Measurements from ENCODE around the gene PORCN. TPM values are rescaled to one million over a fixed set of nuclear protein-coding genes. Genes with fewer than 3 reads are reported as not detected.

PORCN gene
- polyA plus RNA-seq, 1 donor (not counting 4 experiments of a cell fraction or from before 2014, with no cell fraction given) = 52.2 TPM

DNA sequence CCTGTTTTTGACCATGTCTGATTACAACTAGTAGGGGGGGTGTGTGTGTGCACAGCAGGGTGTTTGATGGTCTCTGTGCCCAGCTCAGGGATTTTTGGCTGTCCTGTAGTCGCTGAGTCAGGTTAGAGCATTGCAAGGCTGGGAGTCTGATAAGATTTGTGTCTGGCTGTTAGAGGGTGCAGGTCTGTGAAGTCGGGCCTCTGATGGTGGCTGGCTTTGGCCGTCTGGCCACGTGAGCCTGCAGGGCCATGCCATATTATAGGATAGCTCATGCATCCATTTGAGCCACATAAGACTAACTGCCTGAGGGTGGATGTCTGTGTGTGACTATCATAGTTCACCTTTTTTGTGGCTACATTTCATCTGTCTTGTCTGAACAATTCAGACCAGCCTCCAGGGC, 4.9 kb downstream of the PORCN start:
- H3K4me2 ChIP-seq (ENCODE audit: control insufficient read depth, extremely low read depth, insufficient read depth, low read depth, low read length) = no peak overlapping the region
- FAIRE-seq (no peak), DNase-seq (ENCODE audit: low read depth, low spot score) (no peak)
- no peaks in the 10 kb centered on the region for H3K27me3 ChIP-seq (ENCODE audit: control insufficient read depth, extremely low read depth, insufficient read depth, low read length)
- H3K9me3 ChIP-seq (ENCODE audit: control insufficient read depth, low read depth, low read length) = peaks cover 4% of the 10 kb centered on the region
- H3K27ac ChIP-seq (ENCODE audit: control insufficient read depth, insufficient read depth, low read length) = no peak overlapping the region
- H2AFZ ChIP-seq (ENCODE audit: control insufficient read depth, low read length) = no peak overlapping the region
- peaks cover 14% of the 10 kb centered on the region for H3K4me1 ChIP-seq (ENCODE audit: control insufficient read depth, extremely low read depth, insufficient read depth, low read length)
- no peaks in the 10 kb centered on the region for H3K9me1 ChIP-seq (ENCODE audit: control insufficient read depth, extremely low read depth, insufficient read depth, low read length)
- H3K36me3 ChIP-seq (ENCODE audit: control insufficient read depth in 2 of 2, extremely low read depth in 1 of 2, insufficient read depth in 2 of 2, low read length in 2 of 2) = peaks cover 3 to 4% of the 10 kb centered on the region in 2 experiments
- no peak overlapping the region for H3K9ac ChIP-seq (ENCODE audit: control insufficient read depth, extremely low read depth, insufficient read depth, low read length)
- H3K79me2 ChIP-seq (ENCODE audit: control insufficient read depth, insufficient read depth, low read length) = peaks cover 17% of the 10 kb centered on the region
- dilution Hi-C loops (cut with MboI; ENCODE audit: extremely low pct_ligation_motif_present, low sequenced_read_pairs) = no loop called here
- no peak for TF ChIP-seq EZH2 (IDR thresholded peaks at IDR 0.05; ENCODE audit: low read length)
- TF ChIP-seq, protein P1, sequence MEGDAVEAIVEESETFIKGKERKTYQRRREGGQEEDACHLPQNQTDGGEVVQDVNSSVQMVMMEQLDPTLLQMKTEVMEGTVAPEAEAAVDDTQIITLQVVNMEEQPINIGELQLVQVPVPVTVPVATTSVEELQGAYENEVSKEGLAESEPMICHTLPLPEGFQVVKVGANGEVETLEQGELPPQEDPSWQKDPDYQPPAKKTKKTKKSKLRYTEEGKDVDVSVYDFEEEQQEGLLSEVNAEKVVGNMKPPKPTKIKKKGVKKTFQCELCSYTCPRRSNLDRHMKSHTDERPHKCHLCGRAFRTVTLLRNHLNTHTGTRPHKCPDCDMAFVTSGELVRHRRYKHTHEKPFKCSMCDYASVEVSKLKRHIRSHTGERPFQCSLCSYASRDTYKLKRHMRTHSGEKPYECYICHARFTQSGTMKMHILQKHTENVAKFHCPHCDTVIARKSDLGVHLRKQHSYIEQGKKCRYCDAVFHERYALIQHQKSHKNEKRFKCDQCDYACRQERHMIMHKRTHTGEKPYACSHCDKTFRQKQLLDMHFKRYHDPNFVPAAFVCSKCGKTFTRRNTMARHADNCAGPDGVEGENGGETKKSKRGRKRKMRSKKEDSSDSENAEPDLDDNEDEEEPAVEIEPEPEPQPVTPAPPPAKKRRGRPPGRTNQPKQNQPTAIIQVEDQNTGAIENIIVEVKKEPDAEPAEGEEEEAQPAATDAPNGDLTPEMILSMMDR (optimal IDR thresholded peaks at IDR 0.05 in 1 of 3, IDR thresholded peaks at IDR 0.05 in 1 of 3, conservative IDR thresholded peaks at IDR 0.05 in 1 of 3; ENCODE audit: extremely low read depth in 1 of 3, insufficient read depth in 2 of 3, low read length in 3 of 3) = no peak
- H3K4me3 ChIP-seq (ENCODE audit: control insufficient read depth in 2 of 3, extremely low read depth in 1 of 3, insufficient read depth in 2 of 3, low read depth in 1 of 3, low read length in 3 of 3) = no peak overlapping the region
- H4K20me1 ChIP-seq (ENCODE audit: control insufficient read depth, extremely low read depth, insufficient read depth, low read length) = no peaks in the 10 kb centered on the region

DNA sequence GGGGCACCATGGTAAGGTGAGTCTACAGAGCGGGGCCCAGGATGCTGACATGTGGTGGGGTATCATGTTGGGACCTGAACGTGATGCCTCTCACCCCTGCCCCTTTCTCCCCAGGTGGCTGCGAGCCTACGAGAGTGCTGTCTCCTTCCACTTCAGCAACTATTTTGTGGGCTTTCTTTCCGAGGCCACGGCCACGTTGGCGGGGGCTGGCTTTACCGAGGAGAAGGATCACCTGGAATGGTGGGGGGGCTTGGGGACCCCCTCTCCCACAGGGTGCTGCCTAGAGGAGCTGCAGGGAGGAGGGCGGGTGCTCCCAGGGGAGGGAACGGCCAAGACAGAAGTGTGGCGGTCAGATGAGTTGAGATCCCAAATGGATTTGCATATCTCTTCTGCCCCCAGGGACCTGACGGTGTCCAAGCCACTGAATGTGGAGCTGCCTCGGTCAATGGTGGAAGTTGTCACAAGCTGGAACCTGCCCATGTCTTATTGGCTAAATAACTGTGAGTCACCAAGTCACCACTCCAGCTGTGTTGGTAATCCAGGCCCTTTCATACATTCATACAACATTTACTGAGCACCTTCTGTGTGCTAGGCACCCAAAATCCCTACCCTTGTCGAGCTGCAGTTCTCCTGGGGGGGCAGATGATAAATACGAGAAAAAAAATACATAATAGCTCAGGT, 5.5 kb downstream of the PORCN start:
- H3K4me1 ChIP-seq (ENCODE audit: control insufficient read depth, extremely low read depth, insufficient read depth, low read length) = peaks cover 14% of the 10 kb centered on the region
- H3K27me3 ChIP-seq (ENCODE audit: control insufficient read depth, extremely low read depth, insufficient read depth, low read length) = no peaks in the 10 kb centered on the region
- TF ChIP-seq, protein P1 (optimal IDR thresholded peaks at IDR 0.05 in 1 of 3, IDR thresholded peaks at IDR 0.05 in 1 of 3, conservative IDR thresholded peaks at IDR 0.05 in 1 of 3; ENCODE audit: extremely low read depth in 1 of 3, insufficient read depth in 2 of 3, low read length in 3 of 3) = no peak
- no peak for TF ChIP-seq EZH2 (IDR thresholded peaks at IDR 0.05; ENCODE audit: low read length)
- no peak overlapping the region for H3K27ac ChIP-seq (ENCODE audit: control insufficient read depth, insufficient read depth, low read length)
- no peak overlapping the region for H3K4me3 ChIP-seq (ENCODE audit: control insufficient read depth in 2 of 3, extremely low read depth in 1 of 3, insufficient read depth in 2 of 3, low read depth in 1 of 3, low read length in 3 of 3)
- H2AFZ ChIP-seq (ENCODE audit: control insufficient read depth, low read length) = no peak overlapping the region
- peaks cover 15% of the 10 kb centered on the region for H3K79me2 ChIP-seq (ENCODE audit: control insufficient read depth, insufficient read depth, low read length)
- DNase-seq (ENCODE audit: low read depth, low spot score) = no peak
- peak; percentile 51 for FAIRE-seq
- H3K9me1 ChIP-seq (ENCODE audit: control insufficient read depth, extremely low read depth, insufficient read depth, low read length) = no peaks in the 10 kb centered on the region
- peaks cover 3 to 4% of the 10 kb centered on the region in 2 experiments for H3K36me3 ChIP-seq (ENCODE audit: control insufficient read depth in 2 of 2, extremely low read depth in 1 of 2, insufficient read depth in 2 of 2, low read length in 2 of 2)
- dilution Hi-C loops (cut with MboI; ENCODE audit: extremely low pct_ligation_motif_present, low sequenced_read_pairs) = no loop called here
- H3K9ac ChIP-seq (ENCODE audit: control insufficient read depth, extremely low read depth, insufficient read depth, low read length) = no peak overlapping the region
- no peaks in the 10 kb centered on the region for H4K20me1 ChIP-seq (ENCODE audit: control insufficient read depth, extremely low read depth, insufficient read depth, low read length)
- H3K9me3 ChIP-seq (ENCODE audit: control insufficient read depth, low read depth, low read length) = peaks cover 4% of the 10 kb centered on the region
- H3K4me2 ChIP-seq (ENCODE audit: control insufficient read depth, extremely low read depth, insufficient read depth, low read depth, low read length) = no peak overlapping the region

Data from keratinocyte (primary cell).